Breast epithelium (tissue), 4 donors: ENCODE results near the gene MAPK8IP1. TPM values are rescaled to one million over a fixed set of nuclear protein-coding genes. Genes with fewer than 3 reads are reported as not detected.

Experiments used
- DNase-seq, 2 donors: peaks; one replicate each; pipeline ENCODE4 v3.0.0-alpha.2; 2019; ENCODE audit warnings: low spot score in 2 of 2
- H3K27ac ChIP-seq, 2 donors: fragments of 200-600 bp; sonication (generic) in 1 of 2; one replicate each; pipeline ENCODE4 v1.5.1; 2016 to 2019; ENCODE audit warnings: mild to moderate bottlenecking in 1 of 2
- H3K27me3 ChIP-seq, 2 donors: fragments of 200-600 bp; sonication (generic) in 1 of 2; one replicate each; pipeline versions ENCODE4 v1.5.1 to v1.6.0; 2017 to 2019; ENCODE audit warnings: control low read depth in 1 of 2, mild to moderate bottlenecking in 1 of 2
- H3K36me3 ChIP-seq: fragments of 200-600 bp; one replicate; pipeline ENCODE4 v1.5.1; 2019
- H3K4me1 ChIP-seq, 2 donors: fragments of 200-600 bp; sonication (generic); one replicate each; pipeline ENCODE4 v1.5.1; 2016 to 2019; ENCODE audit warnings: control low read depth in 1 of 2
- H3K4me3 ChIP-seq, 3 donors: fragments of 200-600 bp; sonication (generic); 1 replicate in 2 of 3; 2 replicates in 1 of 3; pipeline ENCODE4 v1.5.1; 2016 to 2019; ENCODE audit warnings: mild to moderate bottlenecking in 3 of 3, moderate library complexity in 2 of 3
- H3K9me3 ChIP-seq, 2 donors: fragments of 200-600 bp; sonication (generic) in 1 of 2; one replicate each; pipeline ENCODE4 v1.5.1; 2016 to 2019; ENCODE audit warnings: control low read depth in 1 of 2
- POLR2A ChIP-seq: fragments of 450-650 bp; IDR thresholded peaks from one replicate; pipeline ENCODE4 v1.6.1; 2016; ENCODE audit warnings: antibody characterized with exemption, mild to moderate bottlenecking, moderate library complexity
- POLR2AphosphoS5 ChIP-seq, 3 donors: sonication (generic); formaldehyde crosslinking; IDR thresholded peaks; one replicate each; pipeline ENCODE4 v1.6.1; 2017; ENCODE audit warnings: antibody characterized with exemption in 3 of 3
- intact Hi-C: fragments of 100-400 bp; cut with DNase I; formaldehyde crosslinking; loops from one replicate; pipeline ENCODE4 v1.15.1; 2023; ENCODE audit warnings: low total_unique reads
- total RNA-seq, 3 donors: library from RNA; depleted of rRNA; stranded (reverse); fragments of >200 nt; gene quantifications; one replicate each; pipeline ENCODE4 v1.1.0, GENCODE V29; 2016
- TF ChIP-seq, protein P1 (sequence below), 3 donors: fragments of 450-650 bp; IDR thresholded peaks; one replicate each; pipeline ENCODE4 v1.5.1; 2016 to 2017; ENCODE audit warnings: antibody characterized with exemption in 3 of 3, mild to moderate bottlenecking in 3 of 3, moderate library complexity in 3 of 3

Gene MAPK8IP1
- total RNA-seq, 3 donors from 2014 or later, result 5.4 to 7.2 (median 5.9) TPM

DNA sequence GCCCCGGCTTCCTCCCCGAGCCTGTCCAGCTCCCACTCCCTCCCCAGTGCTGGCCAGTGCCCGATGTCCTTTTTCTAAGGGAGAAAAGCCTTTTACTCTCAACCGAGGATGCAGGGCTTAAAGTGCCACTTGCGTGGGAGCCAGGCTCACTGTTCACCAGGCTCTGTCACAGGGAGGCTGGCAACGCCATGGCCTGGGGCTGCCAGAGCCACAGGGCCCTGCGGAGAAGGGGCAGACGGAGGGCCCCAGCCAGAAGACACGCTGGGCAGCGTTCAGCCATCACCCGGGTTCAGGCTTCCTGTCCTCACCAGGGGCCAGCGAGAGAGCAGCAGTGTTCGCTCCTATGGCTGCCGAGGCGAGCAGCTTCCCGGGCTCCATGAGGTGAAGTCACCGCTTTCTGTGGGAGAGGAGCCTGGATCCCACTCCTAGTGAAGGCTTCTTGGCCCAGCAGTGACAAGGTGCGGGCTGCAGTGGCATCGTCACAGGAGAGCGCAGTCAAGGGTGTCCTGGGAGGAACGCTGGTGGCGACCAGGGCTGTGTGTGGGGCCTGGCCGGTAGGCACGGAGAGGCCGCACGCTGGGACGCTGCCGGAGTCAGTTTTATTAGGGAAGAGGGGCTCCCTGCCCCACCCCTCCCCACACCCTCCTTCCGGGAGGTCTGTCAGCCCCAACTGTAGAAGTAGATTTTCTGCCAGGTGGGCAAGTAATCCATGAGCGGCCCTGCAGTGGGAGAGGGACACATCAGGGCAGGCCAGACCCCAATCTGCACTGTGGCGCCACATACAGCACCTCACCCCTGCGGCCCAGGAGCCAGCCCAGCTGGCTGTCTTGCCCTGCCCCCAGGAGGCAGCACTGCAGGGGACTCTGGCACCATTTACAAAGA lies 24.4 kb downstream of the MAPK8IP1 start:
- Histone ChIP-seq H3K27ac (no peak overlapping the region), H3K36me3 (peaks cover 9% of the 10 kb centered on the region), H3K9me3 (no peaks in the 10 kb centered on the region), H3K4me3 (no peak overlapping the region), H3K4me1 (no peaks in the 10 kb centered on the region), H3K27me3 (no peaks in the 10 kb centered on the region)
- DNase-seq, result no peak
- TF ChIP-seq, protein P1, sequence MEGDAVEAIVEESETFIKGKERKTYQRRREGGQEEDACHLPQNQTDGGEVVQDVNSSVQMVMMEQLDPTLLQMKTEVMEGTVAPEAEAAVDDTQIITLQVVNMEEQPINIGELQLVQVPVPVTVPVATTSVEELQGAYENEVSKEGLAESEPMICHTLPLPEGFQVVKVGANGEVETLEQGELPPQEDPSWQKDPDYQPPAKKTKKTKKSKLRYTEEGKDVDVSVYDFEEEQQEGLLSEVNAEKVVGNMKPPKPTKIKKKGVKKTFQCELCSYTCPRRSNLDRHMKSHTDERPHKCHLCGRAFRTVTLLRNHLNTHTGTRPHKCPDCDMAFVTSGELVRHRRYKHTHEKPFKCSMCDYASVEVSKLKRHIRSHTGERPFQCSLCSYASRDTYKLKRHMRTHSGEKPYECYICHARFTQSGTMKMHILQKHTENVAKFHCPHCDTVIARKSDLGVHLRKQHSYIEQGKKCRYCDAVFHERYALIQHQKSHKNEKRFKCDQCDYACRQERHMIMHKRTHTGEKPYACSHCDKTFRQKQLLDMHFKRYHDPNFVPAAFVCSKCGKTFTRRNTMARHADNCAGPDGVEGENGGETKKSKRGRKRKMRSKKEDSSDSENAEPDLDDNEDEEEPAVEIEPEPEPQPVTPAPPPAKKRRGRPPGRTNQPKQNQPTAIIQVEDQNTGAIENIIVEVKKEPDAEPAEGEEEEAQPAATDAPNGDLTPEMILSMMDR (IDR thresholded peaks at IDR 0.05), result no peak
- no peak for TF ChIP-seq POLR2AphosphoS5 (IDR thresholded peaks at IDR 0.05)
- TF ChIP-seq POLR2A, result no peak
- intact Hi-C loops, result no loop called here

DNA sequence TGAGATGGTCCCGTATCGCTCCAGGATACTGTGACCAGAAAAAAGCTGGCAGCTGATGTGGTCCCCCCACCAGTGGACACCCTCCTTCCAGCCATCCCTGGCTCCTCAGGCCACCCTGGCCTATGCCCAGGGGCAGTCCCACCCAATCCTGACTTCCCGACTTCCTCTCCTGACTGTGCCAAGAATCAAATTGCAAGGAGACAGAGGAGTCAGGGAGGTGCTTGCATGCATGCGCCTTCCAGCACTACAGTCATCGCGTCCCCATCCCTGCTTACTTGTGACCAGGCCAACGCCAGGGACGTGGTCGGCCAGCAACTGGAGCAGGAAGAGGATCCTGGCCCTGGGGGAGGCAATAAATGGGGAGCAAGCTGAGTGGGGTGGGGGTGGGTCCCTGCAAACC lies 25.2 kb downstream of the MAPK8IP1 start:
- Histone ChIP-seq H3K9me3 (no peaks in the 10 kb centered on the region), H3K36me3 (peaks cover 9% of the 10 kb centered on the region), H3K4me3 (no peak overlapping the region), H3K27me3 (no peaks in the 10 kb centered on the region), H3K4me1 (no peaks in the 10 kb centered on the region), H3K27ac (no peak overlapping the region)
- DNase-seq, result no peak
- TF ChIP-seq POLR2A, result no peak
- TF ChIP-seq POLR2AphosphoS5 (IDR thresholded peaks at IDR 0.05), result no peak
- TF ChIP-seq, protein P1 (IDR thresholded peaks at IDR 0.05), result no peak
- intact Hi-C loops, result no loop called here

- TF ChIP-seq, protein P1 (IDR thresholded peaks at IDR 0.05), result no peak
- TF ChIP-seq POLR2A (no peak), POLR2AphosphoS5 (IDR thresholded peaks at IDR 0.05) (no peak)
- Histone ChIP-seq H3K36me3 (peaks cover 9% of the 10 kb centered on the region), H3K9me3 (no peaks in the 10 kb centered on the region), H3K27me3 (no peaks in the 10 kb centered on the region), H3K4me3 (no peak overlapping the region), H3K4me1 (peaks cover 0 to 6% of the 10 kb centered on the region in 2 donors), H3K27ac (no peak overlapping the region)
- intact Hi-C loops, result no loop called here
- DNase-seq, result no peak
Observed at GRCh38 chr11:45913514-45913913, 28.1 kb downstream of the MAPK8IP1 start.

- Histone ChIP-seq H3K4me3 (no peak overlapping the region), H3K4me1 (peaks cover 0 to 6% of the 10 kb centered on the region in 2 donors), H3K36me3 (peaks cover 9% of the 10 kb centered on the region), H3K27ac (no peak overlapping the region), H3K9me3 (no peaks in the 10 kb centered on the region), H3K27me3 (no peaks in the 10 kb centered on the region)
- no peak for DNase-seq
- TF ChIP-seq POLR2A (no peak), POLR2AphosphoS5 (IDR thresholded peaks at IDR 0.05) (no peak)
- TF ChIP-seq, protein P1 (IDR thresholded peaks at IDR 0.05), result no peak
- intact Hi-C loops, result no loop called here
Observed at GRCh38 chr11:45913942-45914635, 28.6 kb downstream of the MAPK8IP1 start.

GRCh38 chr11:45915446-45915845 lies 30.0 kb downstream of the MAPK8IP1 start:
- peaks cover 9% of the 10 kb centered on the region for H3K36me3 ChIP-seq
- no peak for DNase-seq
- peaks cover 0 to 10% of the 10 kb centered on the region in 2 donors for H3K4me1 ChIP-seq
- no peak overlapping the region for H3K4me3 ChIP-seq
- H3K27ac ChIP-seq, result no peak overlapping the region
- no peaks in the 10 kb centered on the region for H3K9me3 ChIP-seq
- intact Hi-C loops, result no loop called here
- no peaks in the 10 kb centered on the region for H3K27me3 ChIP-seq
- TF ChIP-seq POLR2AphosphoS5 (IDR thresholded peaks at IDR 0.05), result no peak
- TF ChIP-seq, protein P1 (IDR thresholded peaks at IDR 0.05), result no peak
- TF ChIP-seq POLR2A, result no peak
